SU-DHL-6 (cell line): ENCODE data around the gene ABCG1.
A peak's percentile ranks its signal among the peaks of the same experiment; 100 is the strongest.

Experiments
- H2AFZ ChIP-seq: fragments of 200-600 bp; sonication (generic); 2 replicates; pipeline ENCODE4 v1.6.1; 2014; ENCODE audit warnings: low read depth, mild to moderate bottlenecking, moderate library complexity, mixed read lengths, antibody characterized with exemption, low read length; ENCODE audit not compliant: severe bottlenecking
- H3F3A ChIP-seq: fragments of 200-600 bp; shearing (Covaris generic); 2 replicates; pipeline ENCODE4 v1.6.0; 2016; ENCODE audit warnings: antibody characterized with exemption, mild to moderate bottlenecking; ENCODE audit not compliant: insufficient read depth
- H3K27ac ChIP-seq: fragments of 200-600 bp; sonication (generic); 2 replicates; pipeline ENCODE4 v1.5.1; 2016; ENCODE audit warnings: low read depth, mild to moderate bottlenecking, low read length, moderate library complexity, mixed read lengths
- H3K27me3 ChIP-seq: fragments of 200-600 bp; sonication (generic), shearing (Covaris generic); 2 replicates; pipeline ENCODE4 v1.6.0; 2014; ENCODE audit warnings: mild to moderate bottlenecking, low read length
- H3K36me3 ChIP-seq: fragments of 200-600 bp; sonication (generic); 2 replicates; pipeline ENCODE4 v1.6.1; 2014; ENCODE audit warnings: mild to moderate bottlenecking, low read length, mixed read lengths
- H3K4me2 ChIP-seq: fragments of 300-600, 200-600 bp; shearing (Covaris generic), sonication (generic); 2 replicates; pipeline ENCODE4 v1.6.0; 2014; ENCODE audit warnings: low read length, low read depth, mild to moderate bottlenecking; ENCODE audit not compliant: poor library complexity, severe bottlenecking
- H3K4me3 ChIP-seq: fragments of 200-600 bp; sonication (generic); 2 replicates; pipeline ENCODE4 v1.5.1; 2014; ENCODE audit warnings: antibody characterized with exemption, low read length, mild to moderate bottlenecking, mixed read lengths; ENCODE audit not compliant: insufficient read depth, poor library complexity, severe bottlenecking
- H3K79me2 ChIP-seq: fragments of 200-600 bp; sonication (generic); 2 replicates; pipeline ENCODE4 v1.6.1; 2014; ENCODE audit warnings: mild to moderate bottlenecking, low read length, moderate library complexity; ENCODE audit not compliant: insufficient read depth
- H3K9ac ChIP-seq: fragments of 200-600 bp; sonication (generic); 2 replicates; pipeline ENCODE4 v1.7.0; 2014; ENCODE audit warnings: mild to moderate bottlenecking, low read length
- H3K9me2 ChIP-seq: fragments of 200-600 bp; sonication (generic); replicated peaks from 2 replicates; pipeline ENCODE4 v1.6.1; 2014; ENCODE audit warnings: low read length; ENCODE audit not compliant: insufficient read depth
- H3K9me3 ChIP-seq: fragments of 200-600 bp; sonication (generic); 2 replicates; pipeline ENCODE4 v1.6.1; 2014; ENCODE audit warnings: low read length, mixed read lengths; ENCODE audit not compliant: insufficient read depth
- H4K20me1 ChIP-seq: fragments of 200-600 bp; sonication (generic); 2 replicates; pipeline ENCODE4 v1.6.1; 2014; ENCODE audit warnings: low read depth, mild to moderate bottlenecking, antibody characterized with exemption, low read length, moderate library complexity, mixed read lengths
- EZH2phosphoT487 ChIP-seq: fragments of 200-600 bp; sonication (generic), shearing (Covaris generic); conservative IDR thresholded peaks from 2 replicates; pipeline ENCODE4 v1.6.1; 2018; ENCODE audit warnings: mild to moderate bottlenecking, antibody characterized with exemption, low read length, moderate library complexity, mixed read lengths
- TF ChIP-seq, protein P1 (sequence below): fragments of 200-600 bp; sonication (generic); IDR thresholded peaks from one replicate; pipeline ENCODE4 v1.5.1; 2017; ENCODE audit warnings: antibody characterized with exemption, mild to moderate bottlenecking, low read length, moderate library complexity; ENCODE audit not compliant: insufficient read depth, poor library complexity, severe bottlenecking

ABCG1 gene

DNA sequence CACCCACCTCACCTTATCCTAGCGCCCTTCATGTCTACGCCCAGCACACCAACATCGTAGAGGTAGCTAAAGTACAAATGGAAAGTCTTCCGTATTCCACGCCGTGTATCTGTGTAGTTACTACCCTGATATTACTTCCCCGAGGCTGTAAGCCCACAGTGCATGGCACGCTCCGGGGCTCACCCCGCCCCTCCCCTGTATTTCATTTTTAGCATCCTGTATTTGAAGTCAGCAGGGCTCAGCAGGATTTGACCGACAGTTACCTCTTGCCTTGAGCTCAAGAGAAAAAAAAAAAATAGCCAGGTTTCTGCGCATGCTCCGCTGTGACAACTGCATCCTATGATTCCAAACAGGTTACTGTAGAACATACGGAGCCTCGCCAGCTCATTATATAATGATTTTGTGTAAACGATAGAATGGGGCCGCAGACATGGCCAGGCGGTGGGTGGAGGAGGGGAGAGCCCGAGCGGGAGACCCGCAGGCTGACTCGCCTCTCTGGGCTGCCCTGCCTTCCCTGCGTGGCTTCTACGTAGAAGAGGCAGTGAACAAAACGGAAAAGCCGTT lies 1.3 kb downstream of the ABCG1 start:
- H3K9me2 ChIP-seq, result no peaks in the 10 kb centered on the region
- no peak overlapping the region for H3K4me3 ChIP-seq
- no peaks in the 10 kb centered on the region for H3K79me2 ChIP-seq
- H3K9ac ChIP-seq, result no peak overlapping the region
- TF ChIP-seq, protein P1, sequence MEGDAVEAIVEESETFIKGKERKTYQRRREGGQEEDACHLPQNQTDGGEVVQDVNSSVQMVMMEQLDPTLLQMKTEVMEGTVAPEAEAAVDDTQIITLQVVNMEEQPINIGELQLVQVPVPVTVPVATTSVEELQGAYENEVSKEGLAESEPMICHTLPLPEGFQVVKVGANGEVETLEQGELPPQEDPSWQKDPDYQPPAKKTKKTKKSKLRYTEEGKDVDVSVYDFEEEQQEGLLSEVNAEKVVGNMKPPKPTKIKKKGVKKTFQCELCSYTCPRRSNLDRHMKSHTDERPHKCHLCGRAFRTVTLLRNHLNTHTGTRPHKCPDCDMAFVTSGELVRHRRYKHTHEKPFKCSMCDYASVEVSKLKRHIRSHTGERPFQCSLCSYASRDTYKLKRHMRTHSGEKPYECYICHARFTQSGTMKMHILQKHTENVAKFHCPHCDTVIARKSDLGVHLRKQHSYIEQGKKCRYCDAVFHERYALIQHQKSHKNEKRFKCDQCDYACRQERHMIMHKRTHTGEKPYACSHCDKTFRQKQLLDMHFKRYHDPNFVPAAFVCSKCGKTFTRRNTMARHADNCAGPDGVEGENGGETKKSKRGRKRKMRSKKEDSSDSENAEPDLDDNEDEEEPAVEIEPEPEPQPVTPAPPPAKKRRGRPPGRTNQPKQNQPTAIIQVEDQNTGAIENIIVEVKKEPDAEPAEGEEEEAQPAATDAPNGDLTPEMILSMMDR, result no peak
- TF ChIP-seq EZH2phosphoT487, result no peak
- H3K9me3 ChIP-seq, result no peaks in the 10 kb centered on the region; the same call in 1 of the 2 replicates
- no peak overlapping the region for H2AFZ ChIP-seq
- no peaks in the 10 kb centered on the region for H3K36me3 ChIP-seq
- no peaks in the 10 kb centered on the region for H4K20me1 ChIP-seq
- no peaks in the 10 kb centered on the region for H3K27me3 ChIP-seq
- no peak overlapping the region for H3K27ac ChIP-seq
- H3K4me2 ChIP-seq, result peak overlapping the region; percentile 7
- H3F3A ChIP-seq, result no peaks in the 10 kb centered on the region

DNA sequence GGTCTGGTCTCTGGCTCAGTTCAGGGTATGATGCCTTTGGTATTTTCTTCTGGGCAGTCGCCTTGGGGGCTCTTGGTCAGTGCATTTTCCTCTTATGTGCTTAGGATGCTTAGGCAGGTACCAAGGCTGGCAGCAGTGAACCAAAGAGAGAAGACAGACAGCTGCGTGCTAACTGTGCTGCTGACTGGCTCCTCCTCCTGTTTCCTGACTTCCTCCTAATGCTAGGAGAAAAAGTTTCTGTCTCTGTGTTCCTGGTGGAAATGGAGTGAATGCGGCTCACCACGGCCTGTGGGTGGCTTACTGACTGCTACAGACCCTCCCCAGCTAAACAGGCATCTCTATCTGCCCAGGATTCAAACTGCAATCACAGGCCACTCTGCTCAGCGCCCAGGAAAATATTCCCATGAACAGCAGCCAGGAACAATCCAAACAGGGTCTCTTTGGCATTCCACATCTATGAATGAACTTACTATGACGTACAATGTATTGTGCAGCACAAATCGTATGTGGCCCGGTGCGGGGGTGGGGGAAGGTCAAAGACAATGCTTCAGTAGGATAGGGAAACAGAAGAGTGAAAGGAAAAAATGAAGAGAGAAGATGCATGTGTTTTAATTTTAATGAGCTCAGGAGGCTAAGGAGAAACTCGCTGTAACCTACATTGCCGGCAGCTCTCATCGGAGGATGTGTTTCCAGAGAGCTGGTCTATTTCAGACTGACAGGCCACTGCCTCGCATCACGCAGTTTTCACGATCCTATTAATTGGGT lies 2.8 kb downstream of the ABCG1 start:
- Histone ChIP-seq H3K4me2 (no peak overlapping the region), H3K9me2 (no peaks in the 10 kb centered on the region), H3K4me3 (no peak overlapping the region), H3K9ac (no peak overlapping the region), H3K9me3 (no peaks in the 10 kb centered on the region), H3F3A (no peaks in the 10 kb centered on the region), H3K27me3 (no peaks in the 10 kb centered on the region), H2AFZ (no peak overlapping the region), H3K27ac (no peak overlapping the region), H3K36me3 (no peaks in the 10 kb centered on the region), H3K79me2 (no peaks in the 10 kb centered on the region), H4K20me1 (no peaks in the 10 kb centered on the region)
- TF ChIP-seq, protein P1, result no peak
- no peak for TF ChIP-seq EZH2phosphoT487

DNA sequence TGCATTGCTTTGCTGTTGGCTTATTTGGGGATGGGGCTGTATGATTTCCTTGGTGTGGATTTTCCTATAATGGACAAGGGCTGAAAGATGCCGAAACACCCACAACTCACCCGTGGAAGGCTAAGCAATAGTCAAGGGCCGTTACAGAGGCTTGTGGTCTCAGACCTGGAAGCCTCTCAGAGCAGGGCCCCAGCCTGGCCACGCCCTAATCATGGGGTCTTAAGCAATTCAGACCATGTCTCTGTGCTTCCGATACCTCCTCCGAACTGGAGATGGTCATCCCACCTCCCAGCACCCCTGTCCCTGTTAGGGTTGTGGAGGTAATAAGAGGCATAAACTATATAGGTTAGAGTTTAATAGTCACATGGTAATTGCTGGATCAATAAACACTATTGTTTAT lies 3.4 kb downstream of the ABCG1 start:
- Histone ChIP-seq H3F3A (no peaks in the 10 kb centered on the region), H3K9me3 (no peaks in the 10 kb centered on the region), H3K4me2 (no peak overlapping the region), H3K79me2 (no peaks in the 10 kb centered on the region), H3K4me3 (no peak overlapping the region), H2AFZ (no peak overlapping the region), H3K27ac (no peak overlapping the region), H4K20me1 (no peaks in the 10 kb centered on the region), H3K27me3 (no peaks in the 10 kb centered on the region), H3K9ac (no peak overlapping the region), H3K9me2 (no peaks in the 10 kb centered on the region), H3K36me3 (no peaks in the 10 kb centered on the region)
- no peak for TF ChIP-seq EZH2phosphoT487
- TF ChIP-seq, protein P1, result no peak
